ENCODE results near the gene TMPRSS7. TPM values are rescaled to one million over a fixed set of nuclear protein-coding genes. Genes with fewer than 3 reads are reported as not detected.

Gene TMPRSS7
- total RNA-seq, 1 experiment from 2014 or later: not detected

DNA sequence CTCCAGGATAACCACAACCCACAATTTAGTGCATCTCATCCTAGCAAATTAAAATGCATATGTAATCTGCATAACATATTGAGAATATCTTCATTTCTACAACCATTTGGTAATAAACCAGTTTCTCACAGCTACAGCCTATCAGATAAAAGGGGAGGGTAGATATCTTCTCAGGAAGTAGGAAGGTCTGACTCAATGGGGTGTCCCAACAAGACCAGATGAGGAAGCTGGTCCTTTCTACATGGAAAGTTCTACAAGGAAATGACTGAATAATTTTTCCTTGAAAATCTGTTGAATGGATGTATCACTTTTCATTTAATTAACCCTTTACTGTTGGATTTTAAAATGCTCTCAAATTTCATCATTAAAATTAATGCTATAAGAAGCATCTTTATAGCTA lies 17.4 kb upstream of the TMPRSS7 start (continued):
- TF ChIP-seq ZNF423 (CRISPR knock-in tag; IDR thresholded peaks at IDR 0.05) (no peak), GABPB1 (CRISPR knock-in tag; IDR thresholded peaks at IDR 0.05) (no peak), SOX15 (CRISPR knock-in tag; IDR thresholded peaks at IDR 0.05) (no peak), MYBL2 (CRISPR knock-in tag; IDR thresholded peaks at IDR 0.05) (no peak)
- TF ChIP-seq, protein P1, sequence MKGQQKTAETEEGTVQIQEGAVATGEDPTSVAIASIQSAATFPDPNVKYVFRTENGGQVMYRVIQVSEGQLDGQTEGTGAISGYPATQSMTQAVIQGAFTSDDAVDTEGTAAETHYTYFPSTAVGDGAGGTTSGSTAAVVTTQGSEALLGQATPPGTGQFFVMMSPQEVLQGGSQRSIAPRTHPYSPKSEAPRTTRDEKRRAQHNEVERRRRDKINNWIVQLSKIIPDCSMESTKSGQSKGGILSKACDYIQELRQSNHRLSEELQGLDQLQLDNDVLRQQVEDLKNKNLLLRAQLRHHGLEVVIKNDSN (CRISPR knock-in tag; IDR thresholded peaks at IDR 0.05): no peak
- TF ChIP-seq, protein P2, sequence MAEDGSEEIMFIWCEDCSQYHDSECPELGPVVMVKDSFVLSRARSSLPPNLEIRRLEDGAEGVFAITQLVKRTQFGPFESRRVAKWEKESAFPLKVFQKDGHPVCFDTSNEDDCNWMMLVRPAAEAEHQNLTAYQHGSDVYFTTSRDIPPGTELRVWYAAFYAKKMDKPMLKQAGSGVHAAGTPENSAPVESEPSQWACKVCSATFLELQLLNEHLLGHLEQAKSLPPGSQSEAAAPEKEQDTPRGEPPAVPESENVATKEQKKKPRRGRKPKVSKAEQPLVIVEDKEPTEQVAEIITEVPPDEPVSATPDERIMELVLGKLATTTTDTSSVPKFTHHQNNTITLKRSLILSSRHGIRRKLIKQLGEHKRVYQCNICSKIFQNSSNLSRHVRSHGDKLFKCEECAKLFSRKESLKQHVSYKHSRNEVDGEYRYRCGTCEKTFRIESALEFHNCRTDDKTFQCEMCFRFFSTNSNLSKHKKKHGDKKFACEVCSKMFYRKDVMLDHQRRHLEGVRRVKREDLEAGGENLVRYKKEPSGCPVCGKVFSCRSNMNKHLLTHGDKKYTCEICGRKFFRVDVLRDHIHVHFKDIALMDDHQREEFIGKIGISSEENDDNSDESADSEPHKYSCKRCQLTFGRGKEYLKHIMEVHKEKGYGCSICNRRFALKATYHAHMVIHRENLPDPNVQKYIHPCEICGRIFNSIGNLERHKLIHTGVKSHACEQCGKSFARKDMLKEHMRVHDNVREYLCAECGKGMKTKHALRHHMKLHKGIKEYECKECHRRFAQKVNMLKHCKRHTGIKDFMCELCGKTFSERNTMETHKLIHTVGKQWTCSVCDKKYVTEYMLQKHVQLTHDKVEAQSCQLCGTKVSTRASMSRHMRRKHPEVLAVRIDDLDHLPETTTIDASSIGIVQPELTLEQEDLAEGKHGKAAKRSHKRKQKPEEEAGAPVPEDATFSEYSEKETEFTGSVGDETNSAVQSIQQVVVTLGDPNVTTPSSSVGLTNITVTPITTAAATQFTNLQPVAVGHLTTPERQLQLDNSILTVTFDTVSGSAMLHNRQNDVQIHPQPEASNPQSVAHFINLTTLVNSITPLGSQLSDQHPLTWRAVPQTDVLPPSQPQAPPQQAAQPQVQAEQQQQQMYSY (CRISPR knock-in tag; IDR thresholded peaks at IDR 0.05): no peak

DNA sequence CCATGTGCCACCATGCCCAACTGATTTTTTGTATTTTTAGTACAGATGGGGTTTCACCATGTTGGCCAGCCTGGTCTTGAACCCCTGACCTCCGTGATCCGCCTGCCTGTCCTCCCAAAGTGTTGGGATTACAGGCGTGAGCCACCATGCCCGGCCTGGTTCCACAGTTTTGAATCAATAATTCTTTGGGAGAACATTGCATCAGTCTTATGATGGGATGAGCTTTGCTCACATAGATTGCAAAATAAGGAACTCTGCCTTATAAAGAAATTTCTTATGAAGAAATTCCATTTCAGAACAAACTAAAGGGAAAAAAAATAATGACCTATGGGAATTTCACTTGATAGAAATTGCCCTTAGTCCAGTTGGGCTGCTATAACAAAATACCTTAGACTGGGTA lies 15.8 kb upstream of the TMPRSS7 start:
- ChIA-PET CTCF (interaction anchor here (0.6 to 2.7 kb wide), 2 partner anchors 29 to 604 kb away, joined by 4 to 12 read pairs; no protein-coding TSS in a partner anchor), POLR2A (no interaction called here)

DNA sequence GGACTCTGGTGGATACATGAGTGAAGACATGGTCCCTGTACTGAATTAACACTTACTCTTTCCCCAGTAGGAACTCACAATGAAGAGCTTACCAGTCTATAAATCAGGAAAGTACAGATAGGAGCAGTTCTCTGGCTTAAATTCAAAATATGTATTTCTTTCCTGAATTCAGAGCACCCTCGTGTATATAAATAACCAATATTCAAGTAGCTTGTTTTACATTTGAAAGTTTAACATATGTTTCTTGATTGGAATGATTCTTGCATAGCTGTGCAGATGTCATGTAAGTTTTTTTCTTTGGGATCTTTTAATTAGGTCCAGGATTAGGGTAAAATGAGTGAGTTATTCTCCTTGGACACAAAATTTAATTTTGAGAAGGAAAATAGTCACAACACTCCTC lies 14.8 kb upstream of the TMPRSS7 start:
- H3K4me3 Mint-ChIP-seq: no peak overlapping the region
- no peaks in the 10 kb centered on the region; the same call in 1 of the 2 replicates for H3K4me1 Mint-ChIP-seq
- POLR2A ChIA-PET: no interaction called here
- no peaks in the 10 kb centered on the region for H3K36me3 Mint-ChIP-seq
- H3K9me3 Mint-ChIP-seq: peaks cover 15% of the 10 kb centered on the region
- no peaks in the 10 kb centered on the region; the same call in 1 of the 2 replicates for H3K27me3 Mint-ChIP-seq (ENCODE audit: low read depth)
- no peak for DNase-seq (ENCODE audit: low spot score)
- no peak for TF ChIP-seq FOXK1 (CRISPR knock-in tag; IDR thresholded peaks at IDR 0.05)
- TF ChIP-seq ETV6 (CRISPR knock-in tag; IDR thresholded peaks at IDR 0.05): no peak
- CTCF ChIA-PET: no interaction called here
- no peak overlapping the region for H3K27ac Mint-ChIP-seq
- ATAC-seq: no peak

More for the DNA sequence above, 15.8 kb upstream of the TMPRSS7 start:
- no peak for ATAC-seq
- no peaks in the 10 kb centered on the region for H3K36me3 Mint-ChIP-seq
- TF ChIP-seq PRRX2 (CRISPR knock-in tag; IDR thresholded peaks at IDR 0.05) (no peak), NFE2L1 (CRISPR knock-in tag; IDR thresholded peaks at IDR 0.05) (no peak), NR3C1 (CRISPR knock-in tag; conservative IDR thresholded peaks at IDR 0.05; ENCODE audit: low read depth) (no peak), NR1H2 (CRISPR knock-in tag; IDR thresholded peaks at IDR 0.05) (no peak), ZNF423 (CRISPR knock-in tag; IDR thresholded peaks at IDR 0.05) (no peak), GTF2I (CRISPR knock-in tag; conservative IDR thresholded peaks at IDR 0.05) (no peak), ZNF263 (CRISPR knock-in tag; IDR thresholded peaks at IDR 0.05; ENCODE audit: low read depth) (no peak), HMGA2 (CRISPR knock-in tag; IDR thresholded peaks at IDR 0.05) (no peak), ETV6 (CRISPR knock-in tag; IDR thresholded peaks at IDR 0.05) (no peak), SP1 (CRISPR knock-in tag; conservative IDR thresholded peaks at IDR 0.05) (no peak), ZNF671 (CRISPR knock-in tag; IDR thresholded peaks at IDR 0.05) (no peak), TEAD1 (CRISPR knock-in tag; IDR thresholded peaks at IDR 0.05) (no peak)
- TF ChIP-seq, protein P3, sequence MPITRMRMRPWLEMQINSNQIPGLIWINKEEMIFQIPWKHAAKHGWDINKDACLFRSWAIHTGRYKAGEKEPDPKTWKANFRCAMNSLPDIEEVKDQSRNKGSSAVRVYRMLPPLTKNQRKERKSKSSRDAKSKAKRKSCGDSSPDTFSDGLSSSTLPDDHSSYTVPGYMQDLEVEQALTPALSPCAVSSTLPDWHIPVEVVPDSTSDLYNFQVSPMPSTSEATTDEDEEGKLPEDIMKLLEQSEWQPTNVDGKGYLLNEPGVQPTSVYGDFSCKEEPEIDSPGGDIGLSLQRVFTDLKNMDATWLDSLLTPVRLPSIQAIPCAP (CRISPR knock-in tag; IDR thresholded peaks at IDR 0.05): no peak
- TF ChIP-seq, protein P4, sequence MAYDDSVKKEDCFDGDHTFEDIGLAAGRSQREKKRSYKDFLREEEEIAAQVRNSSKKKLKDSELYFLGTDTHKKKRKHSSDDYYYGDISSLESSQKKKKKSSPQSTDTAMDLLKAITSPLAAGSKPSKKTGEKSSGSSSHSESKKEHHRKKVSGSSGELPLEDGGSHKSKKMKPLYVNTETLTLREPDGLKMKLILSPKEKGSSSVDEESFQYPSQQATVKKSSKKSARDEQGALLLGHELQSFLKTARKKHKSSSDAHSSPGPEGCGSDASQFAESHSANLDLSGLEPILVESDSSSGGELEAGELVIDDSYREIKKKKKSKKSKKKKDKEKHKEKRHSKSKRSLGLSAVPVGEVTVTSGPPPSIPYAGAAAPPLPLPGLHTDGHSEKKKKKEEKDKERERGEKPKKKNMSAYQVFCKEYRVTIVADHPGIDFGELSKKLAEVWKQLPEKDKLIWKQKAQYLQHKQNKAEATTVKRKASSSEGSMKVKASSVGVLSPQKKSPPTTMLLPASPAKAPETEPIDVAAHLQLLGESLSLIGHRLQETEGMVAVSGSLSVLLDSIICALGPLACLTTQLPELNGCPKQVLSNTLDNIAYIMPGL (CRISPR knock-in tag; IDR thresholded peaks at IDR 0.05): no peak
- H3K4me1 Mint-ChIP-seq: peaks cover 3% of the 10 kb centered on the region; the same call in 1 of the 2 replicates
- no peaks in the 10 kb centered on the region; the same call in 1 of the 2 replicates for H3K27me3 Mint-ChIP-seq (ENCODE audit: low read depth)
- no peak overlapping the region for H3K4me3 Mint-ChIP-seq
- peaks cover 14% of the 10 kb centered on the region for H3K9me3 Mint-ChIP-seq
- no peak for DNase-seq (ENCODE audit: low spot score)
- no peak overlapping the region for H3K27ac Mint-ChIP-seq
